ENCODE measurements around the gene SIPA1L3.

Gene SIPA1L3

DNA sequence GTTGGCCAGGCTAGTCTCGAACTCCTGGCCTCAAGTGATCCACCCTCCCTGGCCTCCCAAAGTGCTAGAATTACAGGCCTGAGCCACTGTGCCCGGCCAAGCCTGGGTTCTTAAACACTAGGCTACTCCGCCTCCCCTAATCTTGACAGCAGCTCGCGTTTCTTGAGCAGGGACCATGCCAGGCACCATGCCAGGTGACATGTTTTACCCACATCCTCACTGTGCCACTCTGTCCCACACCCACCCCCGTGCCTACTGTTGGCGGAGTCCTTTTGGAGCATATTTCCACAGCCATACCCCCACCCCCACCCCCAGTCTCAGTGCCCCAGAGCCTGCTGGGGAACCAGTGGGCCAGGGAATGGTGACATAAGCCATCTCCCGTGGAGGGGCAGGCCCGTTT, 218.2 kb downstream of the SIPA1L3 start:
- TF ChIP-seq CTCF (IDR thresholded peaks at IDR 0.05), result no peak
- no peaks in the 10 kb centered on the region for H3K27me3 ChIP-seq

GRCh38 chr19:38130399-38130798, 223.4 kb downstream of the SIPA1L3 start:
- Histone ChIP-seq H3K27me3 (no peaks in the 10 kb centered on the region), H3K9me3 (no peaks in the 10 kb centered on the region), H3K4me3 (ENCODE audit: low read depth in 1 of 2, low read length in 1 of 2) (no peak overlapping the region), H3K36me3 (peaks cover 24% of the 10 kb centered on the region), H3K27ac (no peak overlapping the region), H3K4me1 (ENCODE audit: control insufficient read depth in 1 of 2, insufficient read depth in 1 of 2, low read depth in 1 of 2, low read length in 1 of 2) (no peaks in the 10 kb centered on the region)
- TF ChIP-seq CTCF (IDR thresholded peaks at IDR 0.05), result no peak

More for the DNA sequence above, 218.2 kb downstream of the SIPA1L3 start:
- no peak overlapping the region for H3K4me3 ChIP-seq (ENCODE audit: low read depth in 1 of 2, low read length in 1 of 2)
- H3K9me3 ChIP-seq, result no peaks in the 10 kb centered on the region
- H3K27ac ChIP-seq, result no peak overlapping the region
- no peaks in the 10 kb centered on the region for H3K4me1 ChIP-seq (ENCODE audit: control insufficient read depth in 1 of 2, insufficient read depth in 1 of 2, low read depth in 1 of 2, low read length in 1 of 2)
- peaks cover 12% of the 10 kb centered on the region for H3K36me3 ChIP-seq

DNA sequence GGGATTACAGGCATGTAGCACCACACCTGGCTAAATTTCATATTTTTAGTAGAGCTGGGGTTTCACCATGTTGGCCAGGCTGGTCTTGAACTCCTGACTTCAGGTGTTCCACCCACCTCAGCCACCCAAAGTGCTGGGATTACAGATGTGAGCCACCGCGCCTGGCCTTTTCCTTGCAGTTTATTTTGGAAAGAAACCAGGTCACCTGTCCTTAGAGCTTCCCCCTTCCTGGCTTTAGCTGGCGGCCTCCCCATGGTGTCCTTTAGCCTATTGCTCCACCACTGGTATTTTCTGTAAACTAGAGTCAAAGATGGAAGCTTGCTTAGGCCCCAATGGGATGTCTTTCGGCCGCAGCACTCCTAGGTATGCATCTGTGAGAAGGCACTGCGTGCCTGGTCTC, 225.8 kb downstream of the SIPA1L3 start:
- Histone ChIP-seq H3K27ac (no peak overlapping the region), H3K27me3 (no peaks in the 10 kb centered on the region)

DNA sequence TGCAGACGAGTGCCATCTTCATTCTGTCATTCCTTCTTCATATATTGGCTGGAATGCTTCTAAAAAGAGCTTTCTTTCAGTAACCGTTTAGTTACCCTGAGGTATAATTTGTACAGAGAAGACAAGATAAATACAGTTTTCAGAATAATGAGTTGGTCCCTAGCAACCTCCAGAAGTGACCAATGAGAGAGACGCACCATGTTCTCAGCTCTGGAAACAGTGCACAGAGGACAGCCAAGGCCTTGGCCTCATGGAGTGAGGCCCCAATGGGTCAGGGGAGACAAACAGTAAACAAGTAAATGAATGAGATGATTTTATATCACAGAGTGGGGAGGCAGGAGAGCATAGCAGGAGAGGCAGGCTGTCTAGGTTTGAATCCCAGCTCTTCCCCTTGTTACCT, 226.3 kb downstream of the SIPA1L3 start:
- H3K4me1 ChIP-seq (ENCODE audit: control insufficient read depth in 1 of 2, insufficient read depth in 1 of 2, low read depth in 1 of 2, low read length in 1 of 2), result no peaks in the 10 kb centered on the region
- no peak overlapping the region for H3K4me3 ChIP-seq (ENCODE audit: low read depth in 1 of 2, low read length in 1 of 2)
- H3K36me3 ChIP-seq, result peaks cover 25% of the 10 kb centered on the region
- no peaks in the 10 kb centered on the region for H3K9me3 ChIP-seq
- no peaks in the 10 kb centered on the region for H3K27me3 ChIP-seq
- no peak overlapping the region for H3K27ac ChIP-seq
- TF ChIP-seq CTCF (IDR thresholded peaks at IDR 0.05), result no peak

More for the DNA sequence above, 225.8 kb downstream of the SIPA1L3 start:
- TF ChIP-seq CTCF (IDR thresholded peaks at IDR 0.05), result no peak
- peaks cover 25% of the 10 kb centered on the region for H3K36me3 ChIP-seq
- H3K9me3 ChIP-seq, result no peaks in the 10 kb centered on the region
- no peaks in the 10 kb centered on the region for H3K4me1 ChIP-seq (ENCODE audit: control insufficient read depth in 1 of 2, insufficient read depth in 1 of 2, low read depth in 1 of 2, low read length in 1 of 2)
- no peak overlapping the region for H3K4me3 ChIP-seq (ENCODE audit: low read depth in 1 of 2, low read length in 1 of 2)

DNA sequence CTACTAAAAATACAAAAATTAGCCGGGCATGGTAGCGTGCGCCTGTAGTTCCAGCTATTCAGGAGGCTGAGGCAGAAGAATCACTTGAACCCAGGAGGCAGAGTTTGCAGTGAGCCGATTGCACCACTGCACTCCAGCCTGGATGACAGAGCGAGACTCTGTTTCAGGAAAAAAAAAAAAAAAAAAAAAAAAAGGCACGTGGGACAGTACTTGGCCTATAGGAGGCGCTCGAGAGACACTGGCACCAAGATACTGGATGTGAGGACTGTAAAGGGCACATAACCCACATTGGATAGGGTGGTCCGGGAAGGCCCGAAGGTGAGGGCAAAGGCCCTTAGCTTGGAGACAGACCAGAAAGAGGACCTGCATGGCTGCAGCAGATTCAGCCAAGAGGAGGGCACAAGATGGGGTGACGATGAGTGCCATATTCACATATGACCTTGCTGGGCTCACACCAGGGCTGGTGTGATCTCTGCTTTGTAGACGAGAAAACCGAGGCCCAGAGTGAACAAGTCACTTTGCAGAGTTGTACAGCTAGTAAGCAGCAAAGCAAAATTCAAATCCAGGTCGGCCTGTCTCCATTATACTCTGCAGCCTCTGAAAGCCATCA, 227.6 kb downstream of the SIPA1L3 start:
- no peak overlapping the region for H3K4me3 ChIP-seq (ENCODE audit: low read depth in 1 of 2, low read length in 1 of 2)
- no peak for TF ChIP-seq CTCF (IDR thresholded peaks at IDR 0.05)
- H3K27me3 ChIP-seq, result no peaks in the 10 kb centered on the region
- peaks cover 22% of the 10 kb centered on the region for H3K36me3 ChIP-seq
- H3K9me3 ChIP-seq, result no peaks in the 10 kb centered on the region
- no peak overlapping the region for H3K27ac ChIP-seq
- no peaks in the 10 kb centered on the region for H3K4me1 ChIP-seq (ENCODE audit: control insufficient read depth in 1 of 2, insufficient read depth in 1 of 2, low read depth in 1 of 2, low read length in 1 of 2)
